NCI-H2029 (cell line): Measurements from ENCODE around the gene SLC29A2.

Source experiments
- DNase-seq: peaks from one replicate; lab custom pipeline; 2025; lab: John Stamatoyannopoulos, UW

Gene SLC29A2, protein sequence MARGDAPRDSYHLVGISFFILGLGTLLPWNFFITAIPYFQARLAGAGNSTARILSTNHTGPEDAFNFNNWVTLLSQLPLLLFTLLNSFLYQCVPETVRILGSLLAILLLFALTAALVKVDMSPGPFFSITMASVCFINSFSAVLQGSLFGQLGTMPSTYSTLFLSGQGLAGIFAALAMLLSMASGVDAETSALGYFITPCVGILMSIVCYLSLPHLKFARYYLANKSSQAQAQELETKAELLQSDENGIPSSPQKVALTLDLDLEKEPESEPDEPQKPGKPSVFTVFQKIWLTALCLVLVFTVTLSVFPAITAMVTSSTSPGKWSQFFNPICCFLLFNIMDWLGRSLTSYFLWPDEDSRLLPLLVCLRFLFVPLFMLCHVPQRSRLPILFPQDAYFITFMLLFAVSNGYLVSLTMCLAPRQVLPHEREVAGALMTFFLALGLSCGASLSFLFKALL

DNA sequence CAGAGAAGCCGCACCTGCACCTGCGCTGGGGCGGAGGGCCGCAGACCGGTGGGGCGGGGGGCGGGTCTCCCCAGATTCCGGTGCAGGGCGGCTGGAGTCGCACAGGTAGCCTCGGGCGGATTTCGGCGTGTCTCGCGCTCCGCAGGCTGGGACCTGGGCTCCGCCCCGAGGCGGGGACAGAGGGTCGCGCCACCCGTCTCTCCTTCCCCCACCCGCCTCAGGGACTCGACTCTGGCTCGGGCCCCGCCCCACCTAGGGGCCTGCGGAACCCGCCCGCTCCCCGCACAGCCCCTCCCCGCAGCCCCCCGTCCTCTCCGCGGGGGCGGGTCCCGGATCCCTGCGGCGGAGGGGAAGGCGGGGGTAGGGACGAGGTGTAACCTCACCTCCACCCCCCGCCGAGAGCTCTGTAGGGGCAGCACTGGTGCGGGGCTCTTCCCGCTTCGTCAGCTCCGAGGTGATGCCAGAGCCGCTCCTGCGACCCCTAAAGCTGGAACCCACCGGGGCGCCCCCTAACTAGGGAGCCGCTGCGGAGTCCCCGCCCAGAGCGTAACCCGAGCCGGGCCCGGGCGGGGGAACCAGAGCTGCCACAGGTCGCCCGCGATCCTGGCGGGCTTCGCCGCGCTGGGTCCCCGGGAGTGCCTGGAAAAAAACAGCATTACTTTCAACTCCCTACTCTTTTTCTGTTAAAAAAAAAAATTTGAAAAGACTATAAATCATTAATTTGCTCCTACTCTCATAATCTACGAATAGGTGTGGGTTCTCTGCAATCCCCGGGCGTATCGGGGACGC, at the start of gene SLC29A2:
SLC29A2 (minus strand) TSS at position 134 of the 789 bp plus-strand sequence. CDS start 169 bp downstream, outside the sequence.
- peak; percentile 91 for DNase-seq

DNA sequence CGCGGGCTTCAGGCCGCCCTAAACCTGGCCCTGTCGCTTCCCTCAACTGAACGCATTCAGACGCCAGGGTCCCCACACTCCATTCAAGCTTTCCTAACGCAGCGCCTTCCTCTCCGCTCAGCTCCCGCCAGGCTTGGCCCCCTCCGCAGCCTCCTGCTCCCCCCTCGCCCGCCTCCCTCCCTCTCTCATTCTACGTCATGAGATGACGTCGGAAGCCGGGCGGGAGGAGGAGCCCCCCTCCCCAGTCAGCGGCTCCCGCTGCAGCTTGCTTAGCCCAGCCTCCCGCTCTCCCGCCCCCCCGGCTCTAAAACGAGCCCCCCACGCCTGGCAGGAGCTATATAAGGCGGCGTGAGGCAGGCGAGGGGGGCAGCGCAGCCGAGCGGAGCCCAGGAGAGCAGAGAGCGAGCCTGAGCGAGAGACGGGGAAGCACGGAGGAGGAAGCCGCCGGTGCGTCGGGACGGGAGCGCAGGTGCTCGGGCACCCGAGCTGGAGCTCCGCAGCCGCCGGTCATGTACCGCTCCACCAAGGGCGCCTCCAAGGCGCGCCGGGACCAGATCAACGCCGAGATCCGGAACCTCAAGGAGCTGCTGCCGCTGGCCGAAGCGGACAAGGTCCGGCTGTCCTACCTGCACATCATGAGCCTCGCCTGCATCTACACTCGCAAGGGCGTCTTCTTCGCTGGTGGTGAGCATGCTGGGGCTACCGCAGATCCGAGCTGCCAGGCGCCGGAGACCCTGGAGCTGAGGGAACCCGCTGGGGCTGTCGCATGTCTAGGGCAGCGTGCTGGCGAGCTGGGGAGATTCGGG, 49.3 kb upstream of the SLC29A2 start, which contains the start of gene NPAS4:
NPAS4 (plus strand) TSS at position 365 of the 806 bp plus-strand sequence; CDS start at position 510, 145 bp downstream.
- DNase-seq = peak; percentile 50

DNA sequence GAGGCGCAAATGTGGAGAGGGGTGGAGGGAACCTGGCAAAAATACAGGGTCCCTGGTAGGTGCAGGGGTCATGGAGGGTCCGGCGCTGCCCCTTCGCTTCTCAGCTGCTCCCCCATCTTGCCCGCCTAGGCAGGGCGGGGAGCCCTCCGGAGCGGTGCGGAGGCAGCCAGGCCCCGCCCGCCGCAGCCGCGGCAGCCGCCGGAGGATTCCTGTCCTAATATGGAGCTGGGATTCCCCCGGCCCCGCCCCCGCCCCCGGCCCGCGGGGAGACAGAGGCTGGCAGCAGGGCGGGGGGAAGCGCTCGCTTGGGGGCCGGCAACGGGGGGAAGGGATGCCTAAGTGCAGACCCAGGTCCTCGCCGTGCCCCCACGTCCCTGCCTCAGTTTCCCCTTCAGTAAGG, 48.3 kb upstream of the SLC29A2 start:
- DNase-seq = peak; percentile 4

DNA sequence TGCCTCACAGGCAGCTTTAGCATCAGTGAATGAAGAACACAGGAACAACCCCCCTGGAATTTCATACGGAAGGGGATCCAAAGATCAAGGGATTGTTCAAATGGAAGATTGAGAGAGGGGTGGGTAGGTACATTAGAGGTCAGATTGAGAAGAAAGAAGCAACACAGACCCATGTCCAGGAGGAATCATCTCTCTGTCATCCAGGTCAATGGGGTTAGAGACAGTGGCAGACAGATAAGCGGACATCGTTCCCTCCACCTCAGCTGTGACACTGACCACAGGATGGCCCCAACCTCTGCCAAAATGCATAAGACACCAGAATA, 47.4 kb upstream of the SLC29A2 start:
- DNase-seq = no peak

DNA sequence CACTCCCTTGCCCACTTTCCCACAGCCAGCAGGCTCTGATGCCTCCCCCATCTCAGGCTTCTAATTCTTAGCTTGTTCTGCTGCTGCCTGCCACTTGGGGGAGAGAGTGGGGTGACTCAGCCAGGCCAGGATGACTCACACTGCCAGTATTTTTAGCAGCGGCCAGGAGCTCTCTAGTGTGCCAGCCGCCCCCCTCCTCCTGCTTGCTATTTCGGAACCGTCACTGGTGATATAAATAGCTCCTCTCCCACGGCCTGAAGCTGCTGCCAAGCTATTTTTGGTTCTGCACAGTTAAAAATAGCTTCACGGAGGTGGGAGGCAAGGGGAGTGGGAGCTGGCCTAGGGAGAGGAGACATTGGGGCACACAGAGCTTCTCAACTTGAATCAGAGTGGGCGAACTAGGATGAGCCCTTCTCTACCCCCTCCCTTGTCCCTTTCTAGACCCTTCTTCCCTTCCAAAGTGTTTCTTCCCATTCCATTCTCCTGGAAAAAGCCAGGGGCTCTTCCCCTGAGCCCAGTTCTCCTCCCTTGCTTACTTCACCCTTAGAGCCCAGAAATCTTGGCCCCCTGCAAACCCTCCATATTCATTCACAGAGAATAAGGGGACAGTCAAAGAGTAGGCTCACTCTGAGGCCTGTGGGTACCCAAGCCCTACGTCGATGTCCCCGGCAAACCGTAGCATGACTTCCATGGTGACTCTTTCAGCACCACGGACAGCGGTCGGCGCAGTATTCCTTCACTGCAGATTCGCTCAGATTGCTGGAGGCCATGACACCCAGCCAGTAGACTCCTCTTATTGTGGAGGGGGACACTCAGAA, 46.8 kb upstream of the SLC29A2 start:
- peak; percentile 42 for DNase-seq

DNA sequence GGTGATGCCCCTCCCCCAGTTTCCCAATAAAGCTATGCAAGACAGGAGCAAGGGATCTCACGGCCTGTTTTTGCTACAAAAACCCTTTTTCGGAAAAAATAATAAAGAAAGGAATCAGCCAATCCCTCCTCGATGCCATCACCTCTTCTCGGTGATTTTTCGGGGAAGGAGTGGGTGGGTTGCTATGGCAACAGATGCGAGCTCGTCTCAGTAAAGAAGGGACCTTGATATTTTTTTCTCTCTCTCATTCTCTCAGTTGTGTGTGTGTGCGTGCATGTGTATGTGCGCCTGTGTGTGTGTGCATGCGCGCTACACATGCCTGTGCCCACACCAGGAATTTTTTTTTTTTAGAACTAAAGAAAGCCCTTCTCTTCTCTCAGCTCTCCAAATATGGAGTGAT, 45.4 kb upstream of the SLC29A2 start:
- no peak for DNase-seq

DNA sequence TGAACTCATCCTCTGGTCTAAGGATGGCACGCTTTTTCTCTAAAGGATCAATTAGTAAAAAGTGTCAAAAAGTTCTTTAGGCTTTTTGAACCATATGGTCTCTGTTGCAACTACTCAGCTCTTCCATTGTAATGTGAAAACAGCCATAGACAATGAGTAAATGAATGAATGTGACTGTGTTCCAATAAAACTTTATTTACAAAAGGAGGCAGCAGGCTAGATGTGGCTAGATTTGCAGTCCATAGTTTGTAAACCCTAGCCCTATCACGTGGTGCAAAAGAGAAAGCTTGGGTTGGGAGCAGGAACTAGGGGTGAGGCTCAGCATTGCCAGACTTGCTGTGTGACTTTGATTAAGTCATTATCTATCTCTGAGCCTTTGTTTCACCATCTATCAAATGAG, 43.9 kb upstream of the SLC29A2 start:
- DNase-seq = no peak

DNA sequence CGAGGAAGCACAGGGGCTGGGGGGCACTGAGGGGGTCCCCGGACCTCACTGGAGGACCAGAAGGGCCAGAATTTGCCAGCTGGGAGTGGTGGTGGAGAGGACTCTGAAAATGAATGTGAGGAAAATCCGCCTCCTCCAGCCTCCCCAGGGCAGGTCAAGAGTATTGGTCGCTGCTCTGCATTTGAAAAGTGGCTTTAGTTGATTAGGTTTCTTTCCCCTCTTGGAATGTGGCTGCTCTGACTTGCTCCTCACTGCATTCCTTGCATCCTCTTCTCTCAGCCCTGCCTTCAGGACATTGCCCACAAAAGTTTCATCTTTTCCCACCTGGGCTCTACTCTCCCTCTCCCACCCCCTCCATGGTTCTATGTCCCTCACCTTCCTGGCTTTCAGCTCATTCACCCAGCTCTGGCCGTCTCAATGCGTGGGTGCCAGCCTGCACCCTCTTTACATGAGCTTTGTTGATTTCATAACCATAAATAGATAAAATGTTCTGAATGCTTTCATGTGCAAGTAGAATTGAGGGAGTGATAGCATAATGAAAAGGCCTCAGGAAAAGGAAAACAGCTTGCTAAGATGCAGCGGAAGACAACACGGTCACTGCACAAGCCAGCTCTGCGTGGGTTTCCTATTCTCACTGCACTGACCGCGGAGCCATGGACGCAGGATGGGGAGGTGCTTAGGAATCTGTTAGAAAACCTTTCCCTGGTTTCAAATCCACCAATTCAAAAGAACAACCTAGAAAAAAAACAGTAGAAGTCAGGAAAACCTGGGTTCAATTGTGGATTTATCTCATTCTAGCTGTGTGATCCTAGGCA, 42.8 kb upstream of the SLC29A2 start:
- DNase-seq = no peak

DNA sequence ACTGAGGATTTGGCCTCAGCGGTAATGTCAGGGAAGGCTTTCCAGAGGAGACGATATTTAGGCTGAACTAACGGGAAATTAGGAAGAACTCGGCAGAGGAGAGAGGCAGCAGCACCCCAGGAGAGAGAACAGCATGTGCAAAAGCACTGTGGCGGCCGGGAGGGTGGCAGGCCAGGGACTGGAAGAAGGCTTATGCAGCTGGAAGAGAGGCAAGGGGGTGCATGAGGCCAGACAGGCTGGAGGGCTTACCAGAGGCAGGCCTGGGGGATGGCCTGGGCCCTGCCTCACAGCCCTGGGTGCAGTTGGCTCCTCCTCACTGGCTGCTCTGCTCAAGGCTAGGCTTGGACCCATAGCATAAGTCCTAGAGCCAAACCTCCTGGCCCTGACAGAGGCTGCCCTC, 41.6 kb upstream of the SLC29A2 start:
- DNase-seq = no peak

DNA sequence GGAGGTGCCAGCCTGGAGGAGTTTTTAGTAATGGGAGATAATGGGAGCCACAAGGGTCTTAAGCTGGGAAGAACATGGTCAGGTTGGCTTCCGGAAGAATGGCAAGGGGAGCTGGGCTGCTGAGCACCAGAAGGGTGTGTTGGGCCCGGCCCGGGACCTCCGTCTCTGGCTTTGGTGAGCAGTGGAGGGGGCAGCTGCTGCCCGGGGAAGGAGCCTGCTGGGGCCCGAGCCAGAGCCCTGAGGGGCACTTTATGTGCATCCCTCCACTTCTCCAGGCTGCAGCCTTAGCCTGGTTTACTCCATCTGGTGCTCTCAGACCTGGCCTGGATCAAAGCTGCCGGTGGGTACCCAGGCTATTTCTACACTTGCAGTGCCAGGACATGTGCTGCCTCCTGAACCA, 40.5 kb upstream of the SLC29A2 start:
- no peak for DNase-seq

DNA sequence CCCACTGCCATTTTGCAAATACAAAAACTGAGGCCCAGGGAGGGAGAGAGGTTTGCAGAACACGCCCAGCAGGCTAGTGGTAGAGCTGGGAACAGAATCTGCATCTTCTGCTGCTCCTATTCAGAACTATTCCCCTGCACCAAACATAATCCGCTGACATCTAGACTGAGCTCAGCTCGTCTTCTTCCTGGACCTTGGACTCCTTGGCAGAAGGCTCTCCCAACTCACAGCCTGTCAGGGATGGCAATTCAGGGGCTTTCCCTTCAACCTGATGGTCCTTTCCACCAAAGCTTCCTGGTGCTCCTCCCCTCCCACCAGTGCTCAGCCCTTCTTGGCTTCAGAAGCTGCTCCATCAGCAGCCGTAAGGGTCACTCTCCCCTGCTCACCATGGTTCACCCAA, 39.8 kb upstream of the SLC29A2 start:
- no peak for DNase-seq

DNA sequence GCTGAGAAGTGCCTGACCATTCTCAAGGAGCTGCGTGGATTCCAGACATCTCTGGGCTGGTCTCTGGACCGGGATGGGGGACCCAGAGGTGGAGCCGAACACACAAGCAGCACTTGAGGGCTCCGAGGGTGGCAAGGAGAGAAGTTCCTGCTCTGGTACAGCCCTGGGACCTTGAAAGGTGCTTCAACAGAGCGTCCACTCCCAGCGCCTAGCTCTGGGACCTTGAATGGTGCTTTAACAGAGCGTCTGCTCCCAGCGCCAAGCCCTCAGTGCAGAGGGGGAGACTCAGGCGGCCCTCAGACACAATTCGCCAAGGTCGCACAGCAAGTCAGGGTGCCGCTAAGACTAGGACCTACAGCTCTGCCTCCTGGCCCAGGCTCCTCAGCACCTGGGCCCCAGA, 38.6 kb upstream of the SLC29A2 start:
- DNase-seq = no peak

DNA sequence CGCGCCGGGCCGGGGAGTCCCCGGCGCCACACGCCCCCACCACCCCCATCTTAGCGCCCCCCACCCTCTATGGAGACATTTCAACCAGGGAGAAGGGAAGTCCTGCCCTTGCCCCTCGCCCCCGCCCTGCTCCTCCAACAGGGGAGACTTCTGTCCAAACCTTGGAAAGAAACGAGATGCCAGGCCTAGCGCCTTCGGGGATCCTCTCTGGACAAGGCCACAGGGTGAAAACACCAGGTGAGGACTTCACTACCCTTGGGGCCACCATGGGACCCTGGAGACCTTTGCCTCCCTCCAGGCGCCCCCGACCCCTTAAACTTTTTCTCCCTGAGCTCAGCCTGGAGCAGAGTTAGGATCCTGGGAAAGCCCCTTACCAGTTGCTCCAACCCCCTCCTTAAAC, 37.7 kb upstream of the SLC29A2 start:
- DNase-seq = no peak

DNA sequence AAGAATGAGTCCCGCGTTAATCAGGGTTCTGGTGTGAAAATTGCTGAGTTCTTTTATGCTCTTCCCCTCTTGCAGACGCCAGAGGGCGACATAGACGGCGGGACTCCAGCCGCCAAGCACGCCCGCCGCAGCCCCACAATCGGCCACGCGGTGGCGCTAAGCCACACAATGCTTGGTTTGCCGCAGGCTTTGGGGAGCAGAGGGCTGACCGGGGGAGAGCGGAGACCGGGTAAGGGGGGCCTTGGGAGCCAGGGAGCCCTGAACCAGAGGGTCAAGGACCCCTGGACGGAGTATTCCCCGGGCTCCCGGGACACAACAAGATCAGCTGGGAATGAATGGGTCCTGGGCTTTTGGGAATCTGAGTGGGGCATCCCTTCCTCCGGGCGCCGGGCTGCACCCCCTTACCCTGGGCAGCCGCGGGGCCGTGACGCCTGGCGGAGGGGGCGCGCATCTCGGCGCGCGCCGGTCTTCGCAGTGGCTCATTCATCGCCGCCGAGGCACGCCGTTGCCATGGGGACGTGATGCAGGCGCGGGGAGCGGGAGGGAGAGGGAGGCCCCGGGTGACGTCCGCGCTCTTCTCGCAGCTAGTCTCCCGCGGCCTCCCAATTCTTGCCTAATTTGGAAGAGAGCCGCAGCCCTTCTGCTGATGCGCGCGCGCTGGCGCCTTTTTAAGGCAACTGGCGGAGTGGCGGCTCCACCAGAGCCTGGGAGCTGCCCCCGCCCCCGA, 37.1 kb upstream of the SLC29A2 start:
- peak; percentile 79 for DNase-seq

DNA sequence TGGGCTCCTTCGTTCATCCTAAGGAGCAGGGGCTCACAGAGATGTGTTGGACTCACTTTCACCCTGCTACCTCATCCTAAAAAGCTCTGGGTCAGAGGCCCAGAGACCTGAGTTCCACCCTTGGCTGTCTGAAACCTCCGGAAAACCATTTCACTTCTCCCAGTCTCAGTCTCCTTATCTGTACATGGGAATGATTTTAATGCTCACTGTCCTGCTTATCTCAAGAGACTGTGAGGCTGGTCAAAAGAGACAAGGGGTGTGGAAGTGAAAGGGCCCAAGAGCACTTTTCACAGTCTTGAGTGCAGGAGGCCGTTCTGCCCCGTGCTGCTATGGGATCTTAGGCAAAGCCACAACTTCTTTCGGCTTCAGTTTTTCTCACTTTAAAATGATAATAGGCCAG, 36.1 kb upstream of the SLC29A2 start:
- DNase-seq = no peak

DNA sequence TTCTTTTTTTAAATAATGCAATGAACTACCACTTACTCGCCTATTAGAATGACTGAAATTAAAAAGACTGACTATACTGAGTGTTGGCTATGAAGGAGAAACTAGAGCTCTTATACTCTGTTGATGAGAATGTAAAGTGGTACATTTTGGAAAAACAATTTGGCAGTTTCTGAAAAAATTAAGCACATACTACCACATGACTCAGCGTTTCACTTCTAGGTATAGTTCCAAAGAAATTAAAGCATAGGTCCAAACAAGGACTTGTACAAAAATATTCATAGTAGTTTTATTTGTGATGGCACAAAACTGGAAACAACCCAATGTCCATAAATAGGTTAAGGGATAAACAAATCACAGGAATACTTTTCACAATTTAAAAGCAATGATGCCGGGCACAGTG, 22.4 kb upstream of the SLC29A2 start:
- no peak for DNase-seq

DNA sequence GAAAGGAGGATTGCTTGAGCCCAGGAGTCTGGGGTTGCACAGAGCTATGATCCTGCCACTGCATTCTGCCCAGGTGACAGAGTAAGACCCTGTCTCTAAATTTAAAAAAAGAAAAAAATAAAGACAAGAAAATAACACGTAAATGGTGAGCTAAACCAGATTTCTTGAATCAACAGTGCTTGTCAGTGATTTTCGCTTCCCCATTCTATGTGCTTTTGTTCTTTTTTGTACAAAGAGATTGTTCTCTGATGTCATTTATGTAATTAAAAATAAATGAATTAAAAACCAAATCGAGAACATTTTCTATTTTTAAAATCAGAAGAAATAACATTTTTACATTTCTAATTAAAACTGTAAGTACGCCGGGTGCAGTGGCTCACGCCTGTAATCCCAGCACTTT, 19.8 kb upstream of the SLC29A2 start:
- no peak for DNase-seq

DNA sequence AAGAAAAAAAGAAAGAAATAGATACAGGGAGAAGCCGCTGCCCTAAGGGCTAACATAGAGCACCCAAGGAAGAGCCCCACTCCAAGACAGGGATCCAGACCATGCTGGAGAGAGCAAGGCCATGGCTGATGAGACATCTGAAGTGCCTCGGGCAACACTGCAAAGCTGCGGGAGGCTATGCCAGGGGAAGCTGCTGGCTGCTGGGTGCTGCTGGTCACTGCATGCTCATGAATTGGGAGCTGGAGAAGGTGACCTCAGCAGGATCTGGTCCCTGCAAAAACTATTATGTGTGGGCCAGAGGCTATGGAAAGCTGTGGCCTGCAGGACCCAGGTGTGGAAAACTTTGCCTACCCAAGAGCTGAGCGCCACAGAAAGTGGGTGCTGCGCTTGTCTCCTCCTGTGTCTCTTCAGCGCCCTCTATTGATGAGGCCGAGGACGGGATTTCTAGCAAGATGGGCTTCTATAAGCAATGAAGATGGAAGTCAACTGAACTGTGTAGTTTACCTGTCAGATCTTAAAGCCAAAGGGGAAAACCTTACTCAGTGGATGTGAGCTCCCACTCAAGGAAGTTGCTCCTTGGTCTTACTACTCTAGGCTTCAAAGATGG, 17.3 kb upstream of the SLC29A2 start:
- peak; percentile 64 for DNase-seq
